Measurements from ENCODE around the gene NBPF4.
"Not testable (repeated sequence)": the region's sequence is repeated elsewhere in the genome, so short reads cannot be mapped to it uniquely, and the experiment has no call there.

Gene NBPF4

GRCh38 chr1:108209456-108210108 is 34.3 kb downstream of the NBPF4 start:
- DNase-seq, result no peak

- peak; percentile 68 for DNase-seq
Observed at GRCh38 chr1:108208724-108209446, 35.0 kb downstream of the NBPF4 start.

GRCh38 chr1:108203582-108203981 is 40.3 kb downstream of the NBPF4 start:
- DNase-seq, result not testable (repeated sequence)

DNA sequence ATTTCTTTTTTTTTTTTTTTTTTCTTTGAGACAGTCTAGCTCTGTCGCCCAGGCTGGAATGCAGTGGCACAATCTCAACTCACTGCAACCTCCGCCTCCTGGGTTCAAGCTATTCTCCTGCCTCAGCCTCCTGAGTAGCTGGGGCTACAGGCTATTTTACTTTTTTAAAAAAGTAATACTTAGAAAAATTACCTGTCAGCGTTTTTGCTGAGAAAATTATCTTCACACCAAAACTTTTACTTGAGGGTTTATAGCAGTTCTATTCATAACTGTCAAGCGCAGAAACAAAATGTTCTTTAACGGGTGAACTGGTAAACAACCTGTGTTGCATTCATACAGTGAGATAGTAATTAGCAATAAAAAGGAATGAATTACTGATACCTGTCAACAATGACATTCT is 42.2 kb downstream of the NBPF4 start:
- DNase-seq, result no peak

DNA sequence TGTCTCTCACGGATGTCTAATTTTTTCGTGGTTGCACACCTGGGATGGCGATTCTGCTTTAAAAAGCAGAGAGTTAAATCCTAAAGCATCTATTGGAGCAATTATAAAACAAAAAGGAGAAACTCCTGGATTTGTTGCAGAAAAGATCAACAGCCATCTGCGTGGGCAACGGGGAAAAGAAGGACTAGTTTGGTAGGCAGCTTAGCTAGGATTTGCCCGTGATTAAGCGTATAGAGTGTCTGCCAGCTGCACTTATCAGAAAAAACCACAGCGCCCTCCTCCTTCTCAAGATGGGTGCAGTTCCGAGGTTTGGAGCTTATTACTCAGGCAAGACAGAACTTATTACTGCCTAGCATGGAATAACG is 43.2 kb downstream of the NBPF4 start:
- peak; percentile 43 for DNase-seq

GRCh38 chr1:108199781-108200686 is 43.8 kb downstream of the NBPF4 start, which contains the start of gene SLC25A24:
Gene SLC25A24, minus strand, starts transcription at chr1:108200343. Its CDS starts 205 bp downstream, at chr1:108200138.
- DNase-seq, result peak; percentile 91

- DNase-seq, result peak; percentile 32
Observed at GRCh38 chr1:108199201-108199691, 44.6 kb downstream of the NBPF4 start.

DNA sequence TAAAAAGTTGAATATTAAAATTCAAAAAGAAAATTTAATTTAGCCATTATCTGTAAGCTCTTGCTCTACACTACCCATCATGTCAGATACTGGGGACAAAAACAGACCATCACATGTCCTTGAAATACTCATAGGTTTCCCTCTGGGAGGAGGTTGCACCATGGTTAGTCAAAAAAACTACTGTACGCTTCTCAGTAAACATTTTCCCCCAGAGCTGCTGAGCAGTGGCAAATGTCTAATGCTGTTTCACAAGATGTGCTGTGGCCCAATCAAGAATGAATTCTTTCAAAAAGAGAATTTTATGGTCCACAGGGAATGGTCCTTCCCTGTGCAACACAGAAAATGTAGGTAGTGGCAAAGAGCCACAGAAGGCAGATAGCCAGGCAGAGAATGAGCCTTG is 49.8 kb downstream of the NBPF4 start:
- no peak for DNase-seq

GRCh38 chr1:108193333-108193732 is 50.5 kb downstream of the NBPF4 start:
- no peak for DNase-seq

- DNase-seq, result no peak
Observed at GRCh38 chr1:108192581-108192980, 51.3 kb downstream of the NBPF4 start.

DNA sequence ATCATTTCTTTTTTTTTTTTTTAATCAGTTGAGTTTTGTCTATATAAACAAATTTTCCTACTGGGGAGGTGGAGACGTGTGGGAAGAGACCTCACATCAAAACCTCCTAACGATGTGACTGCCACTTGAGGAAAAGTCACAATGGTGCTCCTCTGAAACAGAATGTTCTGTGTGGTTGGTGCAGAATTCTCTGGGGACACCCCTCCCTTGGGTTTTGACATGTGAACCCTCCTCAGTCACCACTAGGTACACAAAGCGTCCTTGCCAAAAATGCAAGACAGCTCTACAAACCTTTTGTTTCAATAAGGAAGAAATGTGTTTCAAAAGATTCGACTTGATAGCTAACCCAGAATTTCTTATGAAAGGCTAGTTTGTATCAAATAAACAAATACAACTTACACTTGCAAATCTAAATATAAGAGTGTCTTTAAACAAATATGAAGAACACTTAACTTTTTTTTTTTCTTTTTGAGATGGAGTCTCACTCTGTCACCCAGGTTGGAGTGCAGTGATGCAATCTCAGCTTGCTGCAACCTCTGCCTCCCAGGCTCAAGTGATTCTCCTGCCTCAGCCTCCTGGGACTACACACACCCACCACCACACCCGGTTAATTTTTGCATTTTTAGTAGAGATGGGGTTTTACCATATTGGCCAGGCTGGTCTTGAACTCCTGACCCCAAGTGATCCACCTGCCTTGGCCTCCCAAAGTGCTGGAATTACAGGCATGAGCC is 53.0 kb downstream of the NBPF4 start:
- DNase-seq, result no peak

- no peak for DNase-seq
Observed at GRCh38 chr1:108190001-108190634, 53.8 kb downstream of the NBPF4 start.

- no peak for DNase-seq
Observed at GRCh38 chr1:108188801-108189200, 55.1 kb downstream of the NBPF4 start.

DNA sequence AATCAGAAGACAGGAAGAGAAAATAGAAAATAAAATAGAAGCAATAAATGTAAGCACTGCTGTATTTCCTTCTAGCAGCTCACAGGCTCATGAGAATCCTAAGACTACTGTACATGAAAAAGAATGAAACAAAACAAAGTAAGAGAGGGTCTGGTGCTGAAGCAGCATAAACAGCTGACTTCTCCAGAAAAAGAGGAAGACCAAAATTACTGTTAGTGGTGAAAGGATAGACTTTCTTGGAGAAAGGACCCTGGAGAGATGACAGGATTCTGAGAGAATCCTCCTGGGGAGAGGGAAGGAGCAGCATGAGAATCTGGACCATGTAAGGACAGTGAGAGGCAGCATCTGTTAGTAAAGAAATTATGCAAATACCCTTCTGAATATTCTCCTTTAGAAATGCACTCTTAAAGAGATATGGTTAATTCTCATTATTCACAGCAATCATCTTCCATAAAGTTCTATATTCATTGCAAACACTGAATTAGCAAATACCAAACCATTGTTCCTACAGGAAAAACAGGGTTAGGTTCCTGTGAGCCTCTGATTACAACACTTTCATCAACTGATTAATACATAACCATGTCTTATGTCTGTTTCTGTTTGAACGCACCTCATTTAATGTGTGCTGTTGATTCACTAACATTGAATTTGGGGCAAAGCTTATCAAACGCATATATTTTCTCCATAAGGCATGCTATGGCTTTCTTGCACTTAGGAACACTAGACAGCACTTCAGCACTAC is 60.7 kb downstream of the NBPF4 start:
- no peak for DNase-seq

DNA sequence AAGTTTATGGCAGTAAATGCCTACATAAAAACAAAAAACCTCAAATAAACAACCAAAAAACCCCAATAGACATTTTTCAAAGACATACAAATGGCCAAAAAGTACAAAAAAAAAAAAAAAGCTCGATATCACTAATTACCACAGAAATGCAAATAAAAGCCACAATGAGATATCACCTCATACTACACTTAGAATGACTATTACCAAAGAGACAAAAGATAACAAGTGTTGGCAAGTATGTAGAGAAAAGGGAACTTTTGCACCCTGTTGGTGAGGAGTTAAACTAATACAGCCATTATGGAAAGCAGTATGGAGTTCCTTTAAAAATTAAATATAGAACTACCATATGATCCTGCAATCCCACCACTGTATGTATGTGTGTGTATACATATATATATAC is 64.9 kb downstream of the NBPF4 start:
- DNase-seq, result no peak

Data from right hindlimb (tissue), 1 donor.